ENCODE results near the gene STX4. TPM values are rescaled to one million over a fixed set of nuclear protein-coding genes. Genes with fewer than 3 reads are reported as not detected.

Gene STX4
- total and polyA plus RNA-seq, 9 of the 15 experiments (the other 6 are each of a cell fraction or from before 2014, with no cell fraction given): 3.2 to 48.0 (median 21.5) TPM

- Histone ChIP-seq H3K36me3 (ENCODE audit: control insufficient read depth, insufficient read depth, low read length) (no peaks in the 10 kb centered on the region), H3K9ac (ENCODE audit: insufficient read depth in 1 of 2, low read depth in 2 of 2, low read length in 2 of 2) (no peak overlapping the region), H3K4me3 (no peak overlapping the region), H3K27me3 (ENCODE audit: control insufficient read depth in 2 of 2, insufficient read depth in 2 of 2, low read length in 2 of 2) (peaks cover 13 to 23% of the 10 kb centered on the region in 2 experiments; a peak in 4 of 5 replicates), H3K4me1 (replicated peaks in 1 of 2; ENCODE audit: control insufficient read depth in 2 of 2, insufficient read depth in 2 of 2, low read length in 2 of 2) (peaks cover 6 to 19% of the 10 kb centered on the region in 2 experiments; a peak in 3 of 5 replicates), H2AFZ (ENCODE audit: low read depth, low read length) (no peak overlapping the region), H3K9me3 (replicated peaks; ENCODE audit: control insufficient read depth, insufficient read depth, low read depth, low read length) (no peaks in the 10 kb centered on the region), H3K9me1 (ENCODE audit: control insufficient read depth, insufficient read depth, low read length) (no peaks in the 10 kb centered on the region), H3K27ac (ENCODE audit: extremely low read depth, low read depth, low read length) (no peak overlapping the region), H4K20me1 (replicated peaks; ENCODE audit: control insufficient read depth, insufficient read depth, low read length) (no peaks in the 10 kb centered on the region), H3K4me2 (ENCODE audit: insufficient read depth, low read length) (no peak overlapping the region), H3K79me2 (ENCODE audit: control insufficient read depth, insufficient read depth, low read length) (no peaks in the 10 kb centered on the region)
- in situ Hi-C loops (cut with MboI): no loop called here
- 16% methylated on average over 5 of the region's 5 CpGs for WGBS (ENCODE audit: insufficient coverage, low coverage, missing lambda C conversion rate)
- ChIA-PET POLR2A (interaction anchor here (0.7 kb wide), 1 partner anchor 18 kb away, joined by 3 read pairs; no protein-coding TSS in a partner anchor), CTCF (ENCODE audit: low intra/inter-chr PET ratio) (no interaction called here)
- FAIRE-seq (no peak), DNase-seq (ENCODE audit: extremely low read depth in 1 of 4, low spot score in 3 of 4) (no peak), ATAC-seq (no peak)
- no TSS peak for BruUV-seq (replicated peaks)
- intact Hi-C loops (cut with micrococcal nuclease): no loop called here
- TF ChIP-seq CCNT2 (IDR thresholded peaks at IDR 0.05; ENCODE audit: borderline replicate concordance, extremely low read depth, insufficient read length, low read depth, low read length): no peak
- no peak for TF ChIP-seq CREB1 (IDR thresholded peaks at IDR 0.05)
- TF ChIP-seq CREB1 (CRISPR knock-in tag; IDR thresholded peaks at IDR 0.05): no peak
- TF ChIP-seq GTF3C2 (IDR thresholded peaks at IDR 0.05; ENCODE audit: borderline replicate concordance, extremely low read depth, insufficient read length): no peak
- no peak for TF ChIP-seq ZNF165 (CRISPR knock-in tag; IDR thresholded peaks at IDR 0.05; ENCODE audit: borderline replicate concordance)
- no peak for TF ChIP-seq HNRNPH1 (optimal IDR thresholded peaks at IDR 0.05; ENCODE audit: low read depth, low read length)
- no peak for TF ChIP-seq THAP7 (CRISPR knock-in tag; IDR thresholded peaks at IDR 0.05)
- TF ChIP-seq BCOR (IDR thresholded peaks at IDR 0.05): peak; percentile 87
- TF ChIP-seq ZFP36 (IDR thresholded peaks at IDR 0.05; ENCODE audit: low read depth, low read length, partially characterized antibody): peak; percentile 68
- peak; percentile 85 for TF ChIP-seq BRD9 (IDR thresholded peaks at IDR 0.05; ENCODE audit: low read depth, partially characterized antibody)
- TF ChIP-seq YY1 (IDR thresholded peaks at IDR 0.05; ENCODE audit: borderline replicate concordance in 1 of 3, control insufficient read depth in 1 of 3, extremely low read depth in 1 of 3, insufficient read depth in 3 of 3, insufficient read length in 1 of 3, insufficient replicate concordance in 2 of 3, low read depth in 1 of 3, low read length in 2 of 3): no peak
- peak; percentile 54; the same call in 1 of the 2 replicates for TF ChIP-seq ADNP (tag; IDR thresholded peaks at IDR 0.05)
- no peak for TF ChIP-seq RCOR1 (IDR thresholded peaks at IDR 0.05; ENCODE audit: borderline replicate concordance in 1 of 2, low read depth in 2 of 2, low read length in 2 of 2)
- no peak for TF ChIP-seq RFX1 (IDR thresholded peaks at IDR 0.05)
- TF ChIP-seq HDAC2 (IDR thresholded peaks at IDR 0.05): peak; percentile 24; the same call in 1 of the 2 replicates
- TF ChIP-seq TOE1 (IDR thresholded peaks at IDR 0.05; ENCODE audit: borderline replicate concordance): no peak
- no peak for TF ChIP-seq TOE1 (CRISPR knock-in tag; IDR thresholded peaks at IDR 0.05; ENCODE audit: borderline replicate concordance, low read depth)
- TF ChIP-seq ZFP91 (CRISPR knock-in tag; IDR thresholded peaks at IDR 0.05): no peak
Observed at GRCh38 chr16:31008551-31008950, 24.8 kb upstream of the STX4 start.

Measured in K562 (cell line).